ENCODE results near the gene SRMS. TPM values are rescaled to one million over a fixed set of nuclear protein-coding genes. Genes with fewer than 3 reads are reported as not detected.

The SRMS gene
- total RNA-seq, 1 experiment from 2014 or later: 1.4 TPM

GRCh38 chr20:63578224-63579016, 30.9 kb upstream of the SRMS start:
- H3K4me1 Mint-ChIP-seq (ENCODE audit: insufficient read depth, unreplicated experiment): no peaks in the 10 kb centered on the region
- H3K4me3 Mint-ChIP-seq (ENCODE audit: unreplicated experiment): no peak overlapping the region
- H3K9me3 Mint-ChIP-seq (ENCODE audit: unreplicated experiment): no peaks in the 10 kb centered on the region
- H3K27me3 Mint-ChIP-seq (ENCODE audit: insufficient read depth, unreplicated experiment): no peaks in the 10 kb centered on the region
- ChIA-PET CTCF (interaction anchor here (0.6 to 1.1 kb wide), 5 partner anchors 21 to 637 kb away, joined by 3 to 5 read pairs (median 3); no protein-coding TSS in a partner anchor), POLR2A (interaction anchor here (0.6 kb wide), 1 partner anchor 312 kb away, joined by 3 read pairs; no protein-coding TSS in a partner anchor)
- intact Hi-C loops (cut with micrococcal nuclease): no loop called here
- H3K27ac Mint-ChIP-seq (ENCODE audit: low read depth, unreplicated experiment): no peak overlapping the region
- DNase-seq (ENCODE audit: unreplicated experiment): no peak
- BruUV-seq (replicated peaks): no TSS peak
- TF ChIP-seq CTCF (IDR thresholded peaks at IDR 0.05; ENCODE audit: unreplicated experiment): no peak
- no peaks in the 10 kb centered on the region for H3K36me3 Mint-ChIP-seq (ENCODE audit: insufficient read depth, unreplicated experiment)

GRCh38 chr20:63577317-63577894, 29.9 kb upstream of the SRMS start:
- H3K9me3 Mint-ChIP-seq (ENCODE audit: unreplicated experiment): no peaks in the 10 kb centered on the region
- DNase-seq (ENCODE audit: unreplicated experiment): no peak
- POLR2A ChIA-PET: no interaction called here
- H3K27ac Mint-ChIP-seq (ENCODE audit: low read depth, unreplicated experiment): no peak overlapping the region
- no peaks in the 10 kb centered on the region for H3K4me1 Mint-ChIP-seq (ENCODE audit: insufficient read depth, unreplicated experiment)
- H3K36me3 Mint-ChIP-seq (ENCODE audit: insufficient read depth, unreplicated experiment): no peaks in the 10 kb centered on the region
- intact Hi-C loops (cut with micrococcal nuclease): no loop called here
- no peak for TF ChIP-seq CTCF (IDR thresholded peaks at IDR 0.05; ENCODE audit: unreplicated experiment)
- no peaks in the 10 kb centered on the region for H3K27me3 Mint-ChIP-seq (ENCODE audit: insufficient read depth, unreplicated experiment)
- CTCF ChIA-PET: interaction anchor here (0.6 to 1.3 kb wide), 6 partner anchors 16 to 636 kb away, joined by 3 to 5 read pairs (median 3); no protein-coding TSS in a partner anchor
- no TSS peak for BruUV-seq (replicated peaks)
- H3K4me3 Mint-ChIP-seq (ENCODE audit: unreplicated experiment): no peak overlapping the region

- no TSS peak for BruUV-seq (replicated peaks)
- H3K27ac Mint-ChIP-seq (ENCODE audit: low read depth, unreplicated experiment): peak overlapping the region; percentile 40
- H3K9me3 Mint-ChIP-seq (ENCODE audit: unreplicated experiment): no peaks in the 10 kb centered on the region
- no peaks in the 10 kb centered on the region for H3K4me1 Mint-ChIP-seq (ENCODE audit: insufficient read depth, unreplicated experiment)
- intact Hi-C loops (cut with micrococcal nuclease): no loop called here
- no peak for DNase-seq (ENCODE audit: unreplicated experiment)
- TF ChIP-seq CTCF (IDR thresholded peaks at IDR 0.05; ENCODE audit: unreplicated experiment): no peak
- ChIA-PET POLR2A (interaction anchor here (0.6 kb wide), 2 partner anchors 10 to 35 kb away, joined by 3 to 4 read pairs; no protein-coding TSS in a partner anchor), CTCF (interaction anchor here (0.7 to 1.3 kb wide), 2 partner anchors 33 to 38 kb away, joined by 3 to 5 read pairs; no protein-coding TSS in a partner anchor)
- no peaks in the 10 kb centered on the region for H3K27me3 Mint-ChIP-seq (ENCODE audit: insufficient read depth, unreplicated experiment)
- H3K36me3 Mint-ChIP-seq (ENCODE audit: insufficient read depth, unreplicated experiment): no peaks in the 10 kb centered on the region
- no peak overlapping the region for H3K4me3 Mint-ChIP-seq (ENCODE audit: unreplicated experiment)
Measured at GRCh38 chr20:63576311-63576710, 28.8 kb upstream of the SRMS start.
